Measurements from ENCODE around the gene BAZ2B.

Gene BAZ2B

GRCh38 chr2:159461076-159461475 is 155.3 kb downstream of the BAZ2B start:
- H3K9me2 ChIP-seq (replicated peaks; ENCODE audit: low read depth, low read length): no peaks in the 10 kb centered on the region
- no peaks in the 10 kb centered on the region for H3K79me2 ChIP-seq (ENCODE audit: insufficient read depth, low read length)
- no peaks in the 10 kb centered on the region for H3F3A ChIP-seq (ENCODE audit: low read depth)
- no peaks in the 10 kb centered on the region for H4K20me1 ChIP-seq (ENCODE audit: insufficient read depth, low read length, poor library complexity, severe bottlenecking)
- no peak overlapping the region for H3K9ac ChIP-seq (ENCODE audit: low read depth, low read length, poor library complexity, severe bottlenecking)
- no peaks in the 10 kb centered on the region for H3K27me3 ChIP-seq (ENCODE audit: insufficient read depth, low read length, poor library complexity, severe bottlenecking)
- no peak overlapping the region for H3K4me2 ChIP-seq (ENCODE audit: low read depth, low read length, poor library complexity, severe bottlenecking)
- TF ChIP-seq CTCF (conservative IDR thresholded peaks at IDR 0.05; ENCODE audit: low read length): no peak
- peaks cover 9% of the 10 kb centered on the region for H3K4me1 ChIP-seq (ENCODE audit: insufficient read depth, low read length, poor library complexity, severe bottlenecking)
- H2AFZ ChIP-seq (ENCODE audit: low read length): no peak overlapping the region
- H3K4me3 ChIP-seq (ENCODE audit: low read length, poor library complexity, severe bottlenecking): no peak overlapping the region
- peaks cover 4% of the 10 kb centered on the region; the same call in 1 of the 2 replicates for H3K36me3 ChIP-seq (ENCODE audit: insufficient read depth, low read length)
- no peaks in the 10 kb centered on the region for H3K9me3 ChIP-seq (ENCODE audit: insufficient read depth, low read depth, low read length)

- Histone ChIP-seq H3K27me3 (ENCODE audit: insufficient read depth, low read length, poor library complexity, severe bottlenecking) (no peaks in the 10 kb centered on the region), H3K79me2 (ENCODE audit: insufficient read depth, low read length) (no peaks in the 10 kb centered on the region), H3K4me2 (ENCODE audit: low read depth, low read length, poor library complexity, severe bottlenecking) (no peak overlapping the region), H3K36me3 (ENCODE audit: insufficient read depth, low read length) (peaks cover 4% of the 10 kb centered on the region; the same call in 1 of the 2 replicates), H2AFZ (ENCODE audit: low read length) (no peak overlapping the region), H3K4me1 (ENCODE audit: insufficient read depth, low read length, poor library complexity, severe bottlenecking) (peaks cover 9% of the 10 kb centered on the region), H3K9ac (ENCODE audit: low read depth, low read length, poor library complexity, severe bottlenecking) (no peak overlapping the region), H3K9me2 (replicated peaks; ENCODE audit: low read depth, low read length) (no peaks in the 10 kb centered on the region), H4K20me1 (ENCODE audit: insufficient read depth, low read length, poor library complexity, severe bottlenecking) (no peaks in the 10 kb centered on the region), H3K9me3 (ENCODE audit: insufficient read depth, low read depth, low read length) (no peaks in the 10 kb centered on the region), H3K4me3 (ENCODE audit: low read length, poor library complexity, severe bottlenecking) (no peak overlapping the region), H3F3A (ENCODE audit: low read depth) (no peaks in the 10 kb centered on the region)
- no peak for TF ChIP-seq CTCF (conservative IDR thresholded peaks at IDR 0.05; ENCODE audit: low read length)
- TF ChIP-seq EZH2phosphoT487 (IDR thresholded peaks at IDR 0.05; ENCODE audit: borderline replicate concordance): no peak
Measured at GRCh38 chr2:159460227-159460626, 156.1 kb downstream of the BAZ2B start.

- Histone ChIP-seq H3K4me1 (ENCODE audit: insufficient read depth, low read length, poor library complexity, severe bottlenecking) (peaks cover 6% of the 10 kb centered on the region), H3K36me3 (ENCODE audit: insufficient read depth, low read length) (peaks cover 3% of the 10 kb centered on the region; the same call in 1 of the 2 replicates), H3K9me2 (replicated peaks; ENCODE audit: low read depth, low read length) (no peaks in the 10 kb centered on the region), H2AFZ (ENCODE audit: low read length) (no peak overlapping the region), H3F3A (ENCODE audit: low read depth) (no peaks in the 10 kb centered on the region), H3K9me3 (ENCODE audit: insufficient read depth, low read depth, low read length) (no peaks in the 10 kb centered on the region), H3K4me3 (ENCODE audit: low read length, poor library complexity, severe bottlenecking) (no peak overlapping the region), H3K9ac (ENCODE audit: low read depth, low read length, poor library complexity, severe bottlenecking) (no peak overlapping the region), H3K27me3 (ENCODE audit: insufficient read depth, low read length, poor library complexity, severe bottlenecking) (no peaks in the 10 kb centered on the region), H3K4me2 (ENCODE audit: low read depth, low read length, poor library complexity, severe bottlenecking) (no peak overlapping the region), H3K79me2 (ENCODE audit: insufficient read depth, low read length) (no peaks in the 10 kb centered on the region), H4K20me1 (ENCODE audit: insufficient read depth, low read length, poor library complexity, severe bottlenecking) (no peaks in the 10 kb centered on the region)
- TF ChIP-seq EZH2phosphoT487 (IDR thresholded peaks at IDR 0.05; ENCODE audit: borderline replicate concordance): no peak
- no peak for TF ChIP-seq CTCF (conservative IDR thresholded peaks at IDR 0.05; ENCODE audit: low read length)
Measured at GRCh38 chr2:159459279-159459678, 157.1 kb downstream of the BAZ2B start.

All from Loucy (cell line).